Sigmoid colon (tissue), 7 donors: ENCODE results near the gene UBE2H. TPM values are rescaled to one million over a fixed set of nuclear protein-coding genes. Genes with fewer than 3 reads are reported as not detected.

ENCODE experiments used
- DNase-seq: peaks from one replicate; pipeline ENCODE4 v3.0.0-alpha.2; 2019
- H3K27ac ChIP-seq, 4 donors: fragments of 200-600 bp; sonication (generic); one replicate each; pipeline ENCODE4 v1.5.1; 2016 to 2019; ENCODE audit warnings: mild to moderate bottlenecking in 1 of 4
- H3K27me3 ChIP-seq, 3 donors: fragments of 200-600 bp; sonication (generic); one replicate each; pipeline ENCODE4 v1.5.1; 2019; ENCODE audit warnings: mild to moderate bottlenecking in 1 of 3
- H3K36me3 ChIP-seq, 4 donors: fragments of 200-600 bp; sonication (generic); one replicate each; pipeline ENCODE4 v1.5.1; 2016 to 2019
- H3K4me1 ChIP-seq, 4 donors: fragments of 200-600 bp; sonication (generic); one replicate each; pipeline ENCODE4 v1.5.1; 2017 to 2019
- H3K4me3 ChIP-seq, 4 donors: fragments of 200-600 bp; sonication (generic); one replicate each; pipeline ENCODE4 v1.5.1; 2017 to 2019; ENCODE audit warnings: mild to moderate bottlenecking in 2 of 4, moderate library complexity in 1 of 4
- H3K9me3 ChIP-seq, 4 donors: fragments of 200-600 bp in 3 of 4; sonication (generic) in 3 of 4; one replicate each; pipeline versions ENCODE4 v1.5.1 to v1.6.1; 2013 to 2019
- CTCF ChIP-seq, 4 experiments: fragments of 450-650 bp in 3 of 4; fragments of 200-600 bp in 1 of 4; IDR thresholded peaks; one replicate each; pipeline ENCODE4 v1.5.1; 2016 to 2019; ENCODE audit warnings: antibody characterized with exemption in 4 of 4, mild to moderate bottlenecking in 3 of 4, moderate library complexity in 2 of 4
- EP300 ChIP-seq, 4 donors: sonication (generic); formaldehyde crosslinking; IDR thresholded peaks; one replicate each; pipeline ENCODE4 v1.6.1; 2017; ENCODE audit warnings: antibody characterized with exemption in 4 of 4
- POLR2A ChIP-seq, 2 donors: fragments of 450-650 bp; IDR thresholded peaks; one replicate each; pipeline ENCODE4 v1.6.1; 2016; ENCODE audit warnings: antibody characterized with exemption in 2 of 2, mild to moderate bottlenecking in 2 of 2, moderate library complexity in 2 of 2
- POLR2AphosphoS5 ChIP-seq, 4 donors: sonication (generic); formaldehyde crosslinking; IDR thresholded peaks; one replicate each; pipeline ENCODE4 v1.6.1; 2017; ENCODE audit warnings: antibody characterized with exemption in 4 of 4
- WGBS, 2 donors: extraction: QIAGEN DNeasy Blood & Tissue Kit; methylation state at CpG; one replicate each; pipeline ENCODE4 v1.1.7; 2013; 5-methylcytosine and 5-hydroxymethylcytosine counted together
- intact Hi-C: fragments of 100-400 bp; cut with DNase I; formaldehyde crosslinking; loops from one replicate; pipeline ENCODE4 v1.15.1; 2023
- polyA plus RNA-seq, 3 donors: library from polyadenylated mRNA; stranded (reverse); fragments of 200-250 nt; gene quantifications; one replicate each; pipeline ENCODE4 v1.2.3, GENCODE V29; 2013
- total RNA-seq, 4 donors: library from RNA; depleted of rRNA; stranded (reverse); fragments of >200 nt; gene quantifications; one replicate each; pipeline ENCODE4 v1.1.0, GENCODE V29; 2016
- donor health status: healthy with polysubstance abuse.
- donor health status: Bipolar disorder and iron deficiency.
- donor health status: healthy.

UBE2H gene
- total and polyA plus RNA-seq, 7 donors: 20.4 to 99.7 (median 68.8) TPM

GRCh38 chr7:129857313-129857712, 95.4 kb downstream of the UBE2H start:
- no peak for TF ChIP-seq CTCF (IDR thresholded peaks at IDR 0.05)
- TF ChIP-seq POLR2A (IDR thresholded peaks at IDR 0.05): no peak
- 80 to 89% methylated on average over 1 of the region's 1 CpG for WGBS, 2 donors
- H3K27me3 ChIP-seq: no peaks in the 10 kb centered on the region
- no peaks in the 10 kb centered on the region for H3K9me3 ChIP-seq
- no peaks in the 10 kb centered on the region for H3K36me3 ChIP-seq
- no peak for DNase-seq
- H3K4me3 ChIP-seq: no peak overlapping the region
- intact Hi-C loops: no loop called here
- H3K27ac ChIP-seq: peak overlapping the region in 1 of 4 donors; percentile 2
- H3K4me1 ChIP-seq: peaks cover 0 to 82% (median 59%) of the 10 kb centered on the region in 4 donors

GRCh38 chr7:129855935-129856717, 96.6 kb downstream of the UBE2H start:
- intact Hi-C loops: no loop called here
- WGBS, 2 donors: 39 to 76% methylated on average over 5 of the region's 5 CpGs
- no peak for DNase-seq
- no peaks in the 10 kb centered on the region for H3K36me3 ChIP-seq
- no peaks in the 10 kb centered on the region for H3K9me3 ChIP-seq
- no peaks in the 10 kb centered on the region for H3K27me3 ChIP-seq
- TF ChIP-seq EP300 (IDR thresholded peaks at IDR 0.05) (no peak), POLR2AphosphoS5 (IDR thresholded peaks at IDR 0.05) (no peak), POLR2A (IDR thresholded peaks at IDR 0.05) (no peak), CTCF (IDR thresholded peaks at IDR 0.05) (no peak)
- H3K27ac ChIP-seq: no peak overlapping the region
- peaks cover 0 to 70% (median 51%) of the 10 kb centered on the region in 4 donors for H3K4me1 ChIP-seq
- H3K4me3 ChIP-seq: no peak overlapping the region

GRCh38 chr7:129855234-129855673, 97.5 kb downstream of the UBE2H start:
- Histone ChIP-seq H3K4me3 (no peak overlapping the region), H3K4me1 (peaks cover 0 to 63% (median 45%) of the 10 kb centered on the region in 4 donors), H3K27ac (no peak overlapping the region), H3K27me3 (no peaks in the 10 kb centered on the region), H3K9me3 (no peaks in the 10 kb centered on the region), H3K36me3 (no peaks in the 10 kb centered on the region)
- 85 to 89% methylated on average over 6 of the region's 6 CpGs for WGBS, 2 donors
- DNase-seq: no peak
- intact Hi-C loops: no loop called here
- TF ChIP-seq EP300 (IDR thresholded peaks at IDR 0.05) (no peak), POLR2AphosphoS5 (IDR thresholded peaks at IDR 0.05) (no peak), POLR2A (IDR thresholded peaks at IDR 0.05) (no peak), CTCF (IDR thresholded peaks at IDR 0.05) (no peak)

- 71 to 80% methylated on average over 1 of the region's 1 CpG for WGBS, 2 donors
- H3K27ac ChIP-seq: peak overlapping the region in 1 of 4 donors; percentile 26
- H3K4me3 ChIP-seq: no peak overlapping the region
- H3K36me3 ChIP-seq: no peaks in the 10 kb centered on the region
- intact Hi-C loops: no loop called here
- peaks cover 0 to 54% (median 37%) of the 10 kb centered on the region in 4 donors for H3K4me1 ChIP-seq
- H3K27me3 ChIP-seq: no peaks in the 10 kb centered on the region
- no peak for TF ChIP-seq POLR2A (IDR thresholded peaks at IDR 0.05)
- TF ChIP-seq POLR2AphosphoS5 (IDR thresholded peaks at IDR 0.05): no peak
- no peak for TF ChIP-seq CTCF (IDR thresholded peaks at IDR 0.05)
- no peak for TF ChIP-seq EP300 (IDR thresholded peaks at IDR 0.05)
- H3K9me3 ChIP-seq: no peaks in the 10 kb centered on the region
- DNase-seq: no peak
Measured at GRCh38 chr7:129854401-129854800, 98.4 kb downstream of the UBE2H start.
